Prostate gland (tissue), 2 donors: ENCODE measurements around the gene SF3A2. TPM values are rescaled to one million over a fixed set of nuclear protein-coding genes. Genes with fewer than 3 reads are reported as not detected.

Experiments
- DNase-seq: peaks from one replicate; pipeline ENCODE4 v3.0.0-alpha.2; 2019; ENCODE audit warnings: low spot score
- H3K27ac ChIP-seq, 2 donors: fragments of 200-600 bp; sonication (generic); 2 replicates each; pipeline ENCODE4 v1.5.1; 2017 to 2019
- H3K27me3 ChIP-seq: fragments of 200-600 bp; sonication (generic); replicated peaks from 2 replicates; pipeline ENCODE4 v1.5.1; 2019; ENCODE audit not compliant: insufficient read depth
- H3K36me3 ChIP-seq, 2 donors: fragments of 200-600 bp; sonication (generic); 1 replicate in 1 of 2; 2 replicates in 1 of 2; pipeline versions ENCODE4 v1.5.1 to v1.8.1; 2017 to 2019
- H3K4me1 ChIP-seq: fragments of 200-600 bp; sonication (generic); replicated peaks from 2 replicates; pipeline ENCODE4 v1.5.1; 2019
- H3K4me3 ChIP-seq, 2 donors: fragments of 200-600 bp; sonication (generic); 2 replicates each; pipeline ENCODE4 v1.5.1; 2017 to 2019
- H3K9me3 ChIP-seq: fragments of 200-600 bp; sonication (generic); 2 replicates; pipeline ENCODE4 v1.5.1; 2017
- POLR2A ChIP-seq: fragments of 450-650 bp; IDR thresholded peaks from one replicate; pipeline ENCODE4 v1.6.1; 2016; ENCODE audit warnings: antibody characterized with exemption, mild to moderate bottlenecking
- POLR2AphosphoS5 ChIP-seq: sonication (generic); formaldehyde crosslinking; IDR thresholded peaks from one replicate; pipeline ENCODE4 v1.6.1; 2017; ENCODE audit warnings: antibody characterized with exemption
- WGBS: methylation state at CpG from one replicate; pipeline ENCODE4 v1.1.5; 2018; 5-methylcytosine and 5-hydroxymethylcytosine counted together
- intact Hi-C: fragments of 100-400 bp; cut with DNase I; formaldehyde crosslinking; loops from one replicate; pipeline ENCODE4 v1.14.2; 2022
- total RNA-seq, 2 donors: library from RNA; depleted of rRNA; stranded (reverse); fragments of >200 nt; gene quantifications; one replicate each; pipeline ENCODE4 v1.1.0, GENCODE V29; 2016
- TF ChIP-seq, protein P1 (sequence below), 4 experiments: fragments of 200-600 bp in 2 of 4; fragments of 450-650 bp in 2 of 4; sonication (generic) in 2 of 4; IDR thresholded peaks; 1 replicate in 3 of 4; 2 replicates in 1 of 4; pipeline ENCODE4 v1.5.1; 2016 to 2019; ENCODE audit warnings: antibody characterized with exemption in 4 of 4, mild to moderate bottlenecking in 2 of 4, moderate library complexity in 2 of 4

Gene SF3A2
- total RNA-seq, 2 donors from 2014 or later: 31.9 to 113 TPM

- Histone ChIP-seq H3K4me3 (no peak overlapping the region), H3K4me1 (peaks cover 5% of the 10 kb centered on the region), H3K36me3 (no peaks in the 10 kb centered on the region), H3K27me3 (peaks cover 5% of the 10 kb centered on the region), H3K27ac (no peak overlapping the region), H3K9me3 (no peaks in the 10 kb centered on the region)
- intact Hi-C loops: no loop called here
- DNase-seq: no peak
- TF ChIP-seq POLR2A: no peak
- TF ChIP-seq POLR2AphosphoS5: no peak
- TF ChIP-seq, protein P1, sequence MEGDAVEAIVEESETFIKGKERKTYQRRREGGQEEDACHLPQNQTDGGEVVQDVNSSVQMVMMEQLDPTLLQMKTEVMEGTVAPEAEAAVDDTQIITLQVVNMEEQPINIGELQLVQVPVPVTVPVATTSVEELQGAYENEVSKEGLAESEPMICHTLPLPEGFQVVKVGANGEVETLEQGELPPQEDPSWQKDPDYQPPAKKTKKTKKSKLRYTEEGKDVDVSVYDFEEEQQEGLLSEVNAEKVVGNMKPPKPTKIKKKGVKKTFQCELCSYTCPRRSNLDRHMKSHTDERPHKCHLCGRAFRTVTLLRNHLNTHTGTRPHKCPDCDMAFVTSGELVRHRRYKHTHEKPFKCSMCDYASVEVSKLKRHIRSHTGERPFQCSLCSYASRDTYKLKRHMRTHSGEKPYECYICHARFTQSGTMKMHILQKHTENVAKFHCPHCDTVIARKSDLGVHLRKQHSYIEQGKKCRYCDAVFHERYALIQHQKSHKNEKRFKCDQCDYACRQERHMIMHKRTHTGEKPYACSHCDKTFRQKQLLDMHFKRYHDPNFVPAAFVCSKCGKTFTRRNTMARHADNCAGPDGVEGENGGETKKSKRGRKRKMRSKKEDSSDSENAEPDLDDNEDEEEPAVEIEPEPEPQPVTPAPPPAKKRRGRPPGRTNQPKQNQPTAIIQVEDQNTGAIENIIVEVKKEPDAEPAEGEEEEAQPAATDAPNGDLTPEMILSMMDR (IDR thresholded peaks at IDR 0.05): no peak
- WGBS: 95% methylated on average over 8 of the region's 8 CpGs
Measured at GRCh38 chr19:2283835-2284507, 47.3 kb downstream of the SF3A2 start.

- no peak for DNase-seq
- intact Hi-C loops: no loop called here
- no peak for TF ChIP-seq POLR2AphosphoS5
- TF ChIP-seq, protein P1 (IDR thresholded peaks at IDR 0.05): no peak
- 89% methylated on average over 20 of the region's 20 CpGs for WGBS
- Histone ChIP-seq H3K4me3 (no peak overlapping the region), H3K9me3 (no peaks in the 10 kb centered on the region), H3K27me3 (peaks cover 11% of the 10 kb centered on the region), H3K36me3 (no peaks in the 10 kb centered on the region), H3K27ac (no peak overlapping the region), H3K4me1 (peaks cover 26% of the 10 kb centered on the region)
Measured at GRCh38 chr19:2286402-2287140, 49.9 kb downstream of the SF3A2 start.

DNA sequence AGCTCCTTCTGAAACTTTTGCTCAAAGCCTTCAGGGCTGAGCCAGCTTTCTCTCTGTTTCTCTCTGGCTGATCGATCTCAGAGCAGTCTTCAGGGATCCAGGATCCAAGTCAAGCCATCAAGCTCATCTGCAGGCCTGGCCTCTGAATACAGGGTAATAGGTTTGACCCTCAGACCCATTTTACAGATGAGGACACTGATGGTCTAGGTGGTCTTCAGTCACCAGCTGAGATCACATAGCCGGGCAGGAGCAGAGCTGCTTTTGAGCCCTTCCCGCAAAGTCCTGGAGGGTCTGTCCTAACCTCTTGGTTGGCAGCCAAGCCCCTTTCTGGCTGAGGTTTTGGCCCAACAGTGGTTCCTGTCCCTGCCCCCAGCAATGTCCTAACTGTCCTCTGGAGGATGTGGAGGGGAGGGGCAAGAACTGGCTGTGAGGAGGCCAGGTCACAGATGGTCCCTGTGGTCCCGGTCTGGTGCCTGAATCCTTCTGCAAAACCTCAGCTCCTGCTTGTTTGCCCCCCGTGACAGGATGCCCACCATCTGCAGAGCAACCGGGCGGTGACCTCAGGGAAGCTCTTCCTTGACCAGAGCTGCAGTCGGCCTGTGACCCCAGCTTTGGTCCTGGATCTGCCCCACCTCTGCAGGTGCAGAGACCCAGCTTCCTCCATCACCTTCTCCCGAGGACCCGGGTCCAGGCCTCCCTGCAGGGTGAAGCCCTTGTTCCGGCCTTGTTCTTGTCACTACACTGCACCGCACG lies 51.1 kb downstream of the SF3A2 start:
- intact Hi-C loops: no loop called here
- Histone ChIP-seq H3K27ac (no peak overlapping the region), H3K36me3 (no peaks in the 10 kb centered on the region), H3K4me1 (peaks cover 20% of the 10 kb centered on the region), H3K27me3 (peaks cover 11% of the 10 kb centered on the region), H3K9me3 (no peaks in the 10 kb centered on the region), H3K4me3 (no peak overlapping the region)
- no peak for DNase-seq
- TF ChIP-seq POLR2AphosphoS5: no peak
- TF ChIP-seq, protein P1 (IDR thresholded peaks at IDR 0.05): no peak
- no peak for TF ChIP-seq POLR2A
- 87% methylated on average over 12 of the region's 13 CpGs for WGBS

GRCh38 chr19:2288338-2288817 lies 51.8 kb downstream of the SF3A2 start:
- H3K27me3 ChIP-seq: peaks cover 13% of the 10 kb centered on the region
- H3K27ac ChIP-seq: no peak overlapping the region
- no peak overlapping the region for H3K4me3 ChIP-seq
- no peaks in the 10 kb centered on the region for H3K36me3 ChIP-seq
- DNase-seq: no peak
- H3K4me1 ChIP-seq: peaks cover 20% of the 10 kb centered on the region
- no peak for TF ChIP-seq POLR2AphosphoS5
- WGBS: 92% methylated on average over 14 of the region's 17 CpGs
- H3K9me3 ChIP-seq: no peaks in the 10 kb centered on the region
- intact Hi-C loops: no loop called here
